Measurements from ENCODE around the gene PRKCB. TPM values are rescaled to one million over a fixed set of nuclear protein-coding genes. Genes with fewer than 3 reads are reported as not detected.

Gene PRKCB
- total RNA-seq, 1 experiment from 2014 or later: 0.89 TPM

DNA sequence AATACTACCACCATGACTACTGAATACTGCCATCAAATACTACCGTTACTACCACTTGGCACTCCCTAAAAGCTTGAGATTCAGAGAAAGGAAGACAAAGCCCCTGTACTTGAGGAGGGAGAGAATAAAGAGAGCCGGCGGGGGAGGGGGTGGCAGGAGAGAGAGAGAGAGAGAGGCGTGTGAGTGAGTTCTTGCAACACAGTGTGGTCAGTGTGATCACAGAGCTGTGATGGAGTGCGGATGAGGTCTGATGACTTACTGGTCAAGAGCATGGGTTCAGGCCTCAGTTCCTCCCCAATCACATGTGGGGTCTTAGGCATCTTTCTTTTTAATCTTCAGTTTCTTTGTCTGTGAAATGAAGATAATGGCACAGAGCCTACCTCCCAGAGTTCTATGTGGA lies 19.2 kb downstream of the PRKCB start:
- Histone ChIP-seq H3K4me2 (ENCODE audit: low read length) (no peak overlapping the region), H3K27ac (ENCODE audit: low read depth, low read length) (no peak overlapping the region), H3K4me3 (replicated peaks in 1 of 2; ENCODE audit: low read depth in 1 of 2, low read length in 2 of 2) (no peak overlapping the region), H3K9me2 (ENCODE audit: insufficient read depth) (no peaks in the 10 kb centered on the region), H3K9ac (ENCODE audit: low read length) (no peak overlapping the region), H3K4me1 (ENCODE audit: control insufficient read depth in 1 of 2, insufficient read depth in 2 of 2, low read length in 2 of 2) (no peaks in the 10 kb centered on the region), H3K36me3 (ENCODE audit: control insufficient read depth in 1 of 2, insufficient read depth in 2 of 2, low read length in 2 of 2) (no peaks in the 10 kb centered on the region), H3K79me2 (ENCODE audit: insufficient read depth, low read length) (no peaks in the 10 kb centered on the region), H3K9me3 (ENCODE audit: control insufficient read depth in 1 of 2, insufficient read depth in 1 of 2, low read depth in 1 of 2, low read length in 2 of 2) (peaks cover 0 to 6% of the 10 kb centered on the region in 2 experiments; a peak in 1 of 4 replicates), H3K27me3 (ENCODE audit: insufficient read depth, low read length) (peaks cover 58% of the 10 kb centered on the region), H4K20me1 (ENCODE audit: insufficient read depth) (no peaks in the 10 kb centered on the region), H2AFZ (ENCODE audit: low read depth, low read length, poor library complexity, severe bottlenecking) (no peak overlapping the region)
- TF ChIP-seq TCF7L2 (IDR thresholded peaks at IDR 0.05; ENCODE audit: borderline replicate concordance, extremely low read depth, insufficient read depth, insufficient read length) (no peak), CEBPB (IDR thresholded peaks at IDR 0.05; ENCODE audit: low read depth) (no peak), JUND (IDR thresholded peaks at IDR 0.05) (no peak), ZNF274 (IDR thresholded peaks at IDR 0.05; ENCODE audit: low read depth, low read length) (no peak), SP1 (IDR thresholded peaks at IDR 0.05; ENCODE audit: low read depth) (no peak), POLR2AphosphoS5 (IDR thresholded peaks at IDR 0.05; ENCODE audit: low read depth, low read length) (no peak), EGR1 (IDR thresholded peaks at IDR 0.05; ENCODE audit: low read depth) (no peak)
- TF ChIP-seq, protein P1, sequence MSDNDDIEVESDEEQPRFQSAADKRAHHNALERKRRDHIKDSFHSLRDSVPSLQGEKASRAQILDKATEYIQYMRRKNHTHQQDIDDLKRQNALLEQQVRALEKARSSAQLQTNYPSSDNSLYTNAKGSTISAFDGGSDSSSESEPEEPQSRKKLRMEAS (IDR thresholded peaks at IDR 0.05): no peak
- POLR2A ChIA-PET: no interaction called here
- ATAC-seq: no peak
- BruUV-seq (replicated peaks): no TSS peak
- intact Hi-C loops (cut with micrococcal nuclease): no loop called here
- CTCF ChIA-PET: no interaction called here
- RAD21 ChIA-PET (ENCODE audit: low non-redundant PET in 1 of 2, low total read pairs in 2 of 2, uncharacterized antibody in 2 of 2, unreplicated experiment in 2 of 2): no interaction called here
- DNase-seq (ENCODE audit: low read depth, low spot score): no peak

- no TSS peak for BruUV-seq (replicated peaks)
- Histone ChIP-seq H4K20me1 (ENCODE audit: insufficient read depth) (no peaks in the 10 kb centered on the region), H3K4me2 (ENCODE audit: low read length) (no peak overlapping the region), H2AFZ (ENCODE audit: low read depth, low read length, poor library complexity, severe bottlenecking) (no peak overlapping the region), H3K4me3 (replicated peaks in 1 of 2; ENCODE audit: low read depth in 1 of 2, low read length in 2 of 2) (no peak overlapping the region), H3K36me3 (ENCODE audit: control insufficient read depth in 1 of 2, insufficient read depth in 2 of 2, low read length in 2 of 2) (no peaks in the 10 kb centered on the region), H3K9ac (ENCODE audit: low read length) (no peak overlapping the region), H3K27ac (ENCODE audit: low read depth, low read length) (no peak overlapping the region), H3K4me1 (ENCODE audit: control insufficient read depth in 1 of 2, insufficient read depth in 2 of 2, low read length in 2 of 2) (no peaks in the 10 kb centered on the region), H3K27me3 (ENCODE audit: insufficient read depth, low read length) (peaks cover 63% of the 10 kb centered on the region), H3K9me2 (ENCODE audit: insufficient read depth) (no peaks in the 10 kb centered on the region), H3K79me2 (ENCODE audit: insufficient read depth, low read length) (no peaks in the 10 kb centered on the region), H3K9me3 (ENCODE audit: control insufficient read depth in 1 of 2, insufficient read depth in 1 of 2, low read depth in 1 of 2, low read length in 2 of 2) (peaks cover 0 to 2% of the 10 kb centered on the region in 2 experiments; a peak in 1 of 4 replicates)
- ChIA-PET CTCF (no interaction called here), RAD21 (ENCODE audit: low non-redundant PET in 1 of 2, low total read pairs in 2 of 2, uncharacterized antibody in 2 of 2, unreplicated experiment in 2 of 2) (no interaction called here), POLR2A (no interaction called here)
- intact Hi-C loops (cut with micrococcal nuclease): no loop called here
- DNase-seq (ENCODE audit: low read depth, low spot score) (no peak), ATAC-seq (no peak)
- TF ChIP-seq ZBTB33 (IDR thresholded peaks at IDR 0.05; ENCODE audit: extremely low read depth, insufficient replicate concordance, low read length): no peak
- TF ChIP-seq EZH2 (IDR thresholded peaks at IDR 0.05): no peak
- no peak for TF ChIP-seq REST (IDR thresholded peaks at IDR 0.05; ENCODE audit: low read depth)
- TF ChIP-seq SP1 (IDR thresholded peaks at IDR 0.05; ENCODE audit: low read depth): no peak
- TF ChIP-seq, protein P2, sequence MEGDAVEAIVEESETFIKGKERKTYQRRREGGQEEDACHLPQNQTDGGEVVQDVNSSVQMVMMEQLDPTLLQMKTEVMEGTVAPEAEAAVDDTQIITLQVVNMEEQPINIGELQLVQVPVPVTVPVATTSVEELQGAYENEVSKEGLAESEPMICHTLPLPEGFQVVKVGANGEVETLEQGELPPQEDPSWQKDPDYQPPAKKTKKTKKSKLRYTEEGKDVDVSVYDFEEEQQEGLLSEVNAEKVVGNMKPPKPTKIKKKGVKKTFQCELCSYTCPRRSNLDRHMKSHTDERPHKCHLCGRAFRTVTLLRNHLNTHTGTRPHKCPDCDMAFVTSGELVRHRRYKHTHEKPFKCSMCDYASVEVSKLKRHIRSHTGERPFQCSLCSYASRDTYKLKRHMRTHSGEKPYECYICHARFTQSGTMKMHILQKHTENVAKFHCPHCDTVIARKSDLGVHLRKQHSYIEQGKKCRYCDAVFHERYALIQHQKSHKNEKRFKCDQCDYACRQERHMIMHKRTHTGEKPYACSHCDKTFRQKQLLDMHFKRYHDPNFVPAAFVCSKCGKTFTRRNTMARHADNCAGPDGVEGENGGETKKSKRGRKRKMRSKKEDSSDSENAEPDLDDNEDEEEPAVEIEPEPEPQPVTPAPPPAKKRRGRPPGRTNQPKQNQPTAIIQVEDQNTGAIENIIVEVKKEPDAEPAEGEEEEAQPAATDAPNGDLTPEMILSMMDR (IDR thresholded peaks at IDR 0.05 in 2 of 3, conservative IDR thresholded peaks at IDR 0.05 in 1 of 3; ENCODE audit: borderline replicate concordance in 1 of 3, insufficient read depth in 1 of 3, low read depth in 2 of 3, low read length in 2 of 3): no peak
- no peak for TF ChIP-seq CEBPB (IDR thresholded peaks at IDR 0.05; ENCODE audit: low read depth)
- TF ChIP-seq ZFX (IDR thresholded peaks at IDR 0.05): no peak
Measured at GRCh38 chr16:23856251-23856709, 20.5 kb downstream of the PRKCB start.

Measured in HCT116 (cell line).